Body of pancreas (tissue), 4 donors: ENCODE measurements around the gene SLC2A4. TPM values are rescaled to one million over a fixed set of nuclear protein-coding genes. Genes with fewer than 3 reads are reported as not detected.

ENCODE experiments used
- ATAC-seq: fragments of 150-250 bp; one replicate; pipeline ENCODE4 v1.9.1; 2016
- DNase-seq, 4 donors: peaks; one replicate each; pipeline ENCODE4 v3.0.0-alpha.2; 2019
- H3K27ac ChIP-seq, 4 donors: fragments of 200-600 bp; sonication (generic); 1 replicate in 3 of 4; 2 replicates in 1 of 4; pipeline versions ENCODE4 v1.5.1 to v1.6.1; 2016 to 2019; ENCODE audit warnings: mild to moderate bottlenecking in 1 of 4, mixed read lengths in 1 of 4, moderate library complexity in 1 of 4
- H3K27me3 ChIP-seq, 2 donors: fragments of 200-600 bp; sonication (generic); one replicate each; pipeline ENCODE4 v1.6.0; 2016; ENCODE audit warnings: mild to moderate bottlenecking in 1 of 2
- H3K36me3 ChIP-seq, 2 donors: fragments of 200-600 bp; sonication (generic); replicated peaks in 1 of 2; 2 replicates each; pipeline ENCODE4 v1.5.1; 2016; ENCODE audit warnings: low read depth in 2 of 2; ENCODE audit not compliant: insufficient read depth in 1 of 2
- H3K4me1 ChIP-seq: fragments of 200-600 bp; sonication (generic); one replicate; pipeline ENCODE4 v1.6.0; 2016
- H3K4me3 ChIP-seq, 2 donors: fragments of 200-600 bp; sonication (generic); 1 replicate in 1 of 2; 2 replicates in 1 of 2; pipeline ENCODE4 v1.5.1; 2016 to 2019
- H3K9me3 ChIP-seq, 3 donors: fragments of 200-600 bp; sonication (generic); 1 replicate in 2 of 3; 2 replicates in 1 of 3; pipeline ENCODE4 v1.5.1; 2016
- POLR2A ChIP-seq, 3 donors: fragments of 450-650 bp; IDR thresholded peaks; one replicate each; pipeline ENCODE4 v1.6.1; 2016; ENCODE audit warnings: antibody characterized with exemption in 3 of 3, mild to moderate bottlenecking in 2 of 3
- WGBS, 2 donors: methylation state at CpG; one replicate each; pipeline ENCODE4 v1.1.5; 2017; 5-methylcytosine and 5-hydroxymethylcytosine counted together
- intact Hi-C: fragments of 100-400 bp; cut with DNase I; formaldehyde crosslinking; loops from one replicate; pipeline ENCODE4 v1.15.1; 2023
- total RNA-seq, 2 donors: library from RNA; depleted of rRNA; stranded (reverse); fragments of >200 nt; gene quantifications; one replicate each; pipeline ENCODE4 v1.1.0, GENCODE V29; 2016
- TF ChIP-seq, protein P1 (sequence below), 7 experiments: fragments of 450-650 bp in 4 of 7; fragments of 200-600 bp in 3 of 7; sonication (generic) in 3 of 7; IDR thresholded peaks; one replicate each; pipeline ENCODE4 v1.5.1; 2016 to 2019; ENCODE audit warnings: antibody characterized with exemption in 7 of 7

SLC2A4 gene
- 10 to 100 TPM in 1 of 2 donors, 1 to 10 TPM in 1; 1.3 to 10.5 TPM for total RNA-seq

DNA sequence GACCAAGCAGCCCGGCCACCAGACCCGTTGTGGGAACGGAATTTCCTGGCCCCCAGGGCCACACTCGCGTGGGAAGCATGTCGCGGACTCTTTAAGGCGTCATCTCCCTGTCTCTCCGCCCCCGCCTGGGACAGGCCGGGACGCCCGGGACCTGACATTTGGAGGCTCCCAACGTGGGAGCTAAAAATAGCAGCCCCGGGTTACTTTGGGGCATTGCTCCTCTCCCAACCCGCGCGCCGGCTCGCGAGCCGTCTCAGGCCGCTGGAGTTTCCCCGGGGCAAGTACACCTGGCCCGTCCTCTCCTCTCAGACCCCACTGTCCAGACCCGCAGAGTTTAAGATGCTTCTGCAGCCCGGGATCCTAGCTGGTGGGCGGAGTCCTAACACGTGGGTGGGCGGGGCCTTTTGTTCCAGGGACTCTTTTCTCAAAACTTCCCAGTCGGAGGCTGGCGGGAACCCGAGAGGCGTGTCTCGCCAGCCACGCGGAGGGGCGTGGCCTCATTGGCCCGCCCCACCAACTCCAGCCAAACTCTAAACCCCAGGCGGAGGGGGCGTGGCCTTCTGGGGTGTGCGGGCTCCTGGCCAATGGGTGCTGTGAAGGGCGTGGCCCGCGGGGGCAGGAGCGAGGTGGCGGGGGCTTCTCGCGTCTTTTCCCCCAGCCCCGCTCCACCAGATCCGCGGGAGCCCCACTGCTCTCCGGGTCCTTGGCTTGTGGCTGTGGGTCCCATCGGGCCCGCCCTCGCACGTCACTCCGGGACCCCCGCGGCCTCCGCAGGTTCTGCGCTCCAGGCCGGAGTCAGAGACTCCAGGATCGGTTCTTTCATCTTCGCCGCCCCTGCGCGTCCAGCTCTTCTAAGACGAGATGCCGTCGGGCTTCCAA lies at the start of gene SLC2A4:
Gene SLC2A4, plus strand, starts transcription at position 645 of the 879 bp plus-strand sequence. Its CDS starts 217 bp downstream, at position 862.
- no peaks in the 10 kb centered on the region for H3K9me3 ChIP-seq
- TF ChIP-seq, protein P1, sequence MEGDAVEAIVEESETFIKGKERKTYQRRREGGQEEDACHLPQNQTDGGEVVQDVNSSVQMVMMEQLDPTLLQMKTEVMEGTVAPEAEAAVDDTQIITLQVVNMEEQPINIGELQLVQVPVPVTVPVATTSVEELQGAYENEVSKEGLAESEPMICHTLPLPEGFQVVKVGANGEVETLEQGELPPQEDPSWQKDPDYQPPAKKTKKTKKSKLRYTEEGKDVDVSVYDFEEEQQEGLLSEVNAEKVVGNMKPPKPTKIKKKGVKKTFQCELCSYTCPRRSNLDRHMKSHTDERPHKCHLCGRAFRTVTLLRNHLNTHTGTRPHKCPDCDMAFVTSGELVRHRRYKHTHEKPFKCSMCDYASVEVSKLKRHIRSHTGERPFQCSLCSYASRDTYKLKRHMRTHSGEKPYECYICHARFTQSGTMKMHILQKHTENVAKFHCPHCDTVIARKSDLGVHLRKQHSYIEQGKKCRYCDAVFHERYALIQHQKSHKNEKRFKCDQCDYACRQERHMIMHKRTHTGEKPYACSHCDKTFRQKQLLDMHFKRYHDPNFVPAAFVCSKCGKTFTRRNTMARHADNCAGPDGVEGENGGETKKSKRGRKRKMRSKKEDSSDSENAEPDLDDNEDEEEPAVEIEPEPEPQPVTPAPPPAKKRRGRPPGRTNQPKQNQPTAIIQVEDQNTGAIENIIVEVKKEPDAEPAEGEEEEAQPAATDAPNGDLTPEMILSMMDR (IDR thresholded peaks at IDR 0.05), result no peak
- TF ChIP-seq POLR2A (IDR thresholded peaks at IDR 0.05), result no peak
- peak within 1 kb of the TSS; percentile 42 to 79 (median 70) for H3K27ac ChIP-seq
- ATAC-seq (peak; percentile 89), DNase-seq (peak; percentile 93 to 97 (median 95))
- H3K4me1 ChIP-seq, result peaks cover 24% of the 10 kb centered on the region
- no peaks in the 10 kb centered on the region for H3K27me3 ChIP-seq
- H3K4me3 ChIP-seq, result no peak within 1 kb of the TSS
- 0 to 3% methylated on average over 14 to 71 of the region's 71 CpGs for WGBS, 2 donors
- no peaks in the 10 kb centered on the region for H3K36me3 ChIP-seq
- intact Hi-C loops, result loop anchor here (10.0 kb wide), 1 partner anchor 217 kb away; no protein-coding TSS in a partner anchor

DNA sequence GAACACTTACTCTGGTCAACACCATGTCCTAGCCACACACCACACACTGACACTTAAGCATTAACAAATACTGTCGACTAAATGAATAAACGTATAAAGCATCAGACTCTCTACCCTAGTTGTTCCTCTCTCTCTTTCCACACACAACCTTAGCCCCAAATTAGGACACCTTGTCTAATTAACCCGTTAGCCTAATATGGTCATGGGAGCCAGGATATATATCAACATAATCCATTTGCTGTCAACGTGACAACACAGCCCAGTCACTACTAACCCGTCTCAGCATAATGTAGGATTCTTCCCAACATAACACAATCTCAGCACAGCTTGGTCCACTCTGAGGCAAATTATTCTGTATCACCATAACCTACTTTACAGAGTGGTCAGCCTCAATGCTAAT lies 49.4 kb upstream of the SLC2A4 start:
- intact Hi-C loops, result no loop called here
- Histone ChIP-seq H3K4me3 (no peak overlapping the region), H3K9me3 (no peaks in the 10 kb centered on the region), H3K36me3 (peaks cover 0 to 10% of the 10 kb centered on the region in 2 donors), H3K4me1 (peaks cover 48% of the 10 kb centered on the region), H3K27ac (no peak overlapping the region), H3K27me3 (no peaks in the 10 kb centered on the region)
- TF ChIP-seq, protein P1 (IDR thresholded peaks at IDR 0.05), result no peak
- TF ChIP-seq POLR2A (IDR thresholded peaks at IDR 0.05), result no peak
- ATAC-seq (no peak), DNase-seq (no peak)
- whole genome bisulfite sequencing, 2 donors, result 77 to 85% methylated on average over 5 of the region's 5 CpGs

DNA sequence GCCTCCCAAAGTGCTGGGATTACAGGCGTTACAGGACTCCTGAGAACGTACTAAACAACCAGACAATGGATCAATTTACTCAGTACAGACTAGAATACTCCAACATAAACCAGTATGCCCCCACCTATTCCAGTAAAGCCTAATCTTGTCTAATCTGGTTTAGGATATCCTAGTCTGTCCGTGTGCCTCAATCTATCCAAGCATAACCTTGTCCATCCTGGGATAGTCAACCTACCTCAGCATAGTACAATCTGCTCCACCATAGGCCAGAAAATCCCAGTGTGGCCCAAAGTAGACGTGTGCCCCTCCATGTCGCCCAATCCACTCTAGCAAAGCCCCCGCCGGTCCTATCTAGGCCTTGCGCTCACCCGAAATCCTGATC lies 47.8 kb upstream of the SLC2A4 start:
- H3K9me3 ChIP-seq, result no peaks in the 10 kb centered on the region
- WGBS, 2 donors, result 1 to 2% methylated on average over 7 to 9 of the region's 9 CpGs
- intact Hi-C loops, result no loop called here
- H3K4me3 ChIP-seq, result peak overlapping the region; percentile 39 to 81
- DNase-seq (no peak), ATAC-seq (peak; percentile 2)
- TF ChIP-seq, protein P1 (IDR thresholded peaks at IDR 0.05), result no peak
- TF ChIP-seq POLR2A (IDR thresholded peaks at IDR 0.05), result no peak
- H3K4me1 ChIP-seq, result peaks cover 54% of the 10 kb centered on the region
- H3K27ac ChIP-seq, result peak overlapping the region; percentile 57 to 85 (median 72)
- H3K36me3 ChIP-seq, result peaks cover 0 to 7% of the 10 kb centered on the region in 2 donors
- no peaks in the 10 kb centered on the region for H3K27me3 ChIP-seq

DNA sequence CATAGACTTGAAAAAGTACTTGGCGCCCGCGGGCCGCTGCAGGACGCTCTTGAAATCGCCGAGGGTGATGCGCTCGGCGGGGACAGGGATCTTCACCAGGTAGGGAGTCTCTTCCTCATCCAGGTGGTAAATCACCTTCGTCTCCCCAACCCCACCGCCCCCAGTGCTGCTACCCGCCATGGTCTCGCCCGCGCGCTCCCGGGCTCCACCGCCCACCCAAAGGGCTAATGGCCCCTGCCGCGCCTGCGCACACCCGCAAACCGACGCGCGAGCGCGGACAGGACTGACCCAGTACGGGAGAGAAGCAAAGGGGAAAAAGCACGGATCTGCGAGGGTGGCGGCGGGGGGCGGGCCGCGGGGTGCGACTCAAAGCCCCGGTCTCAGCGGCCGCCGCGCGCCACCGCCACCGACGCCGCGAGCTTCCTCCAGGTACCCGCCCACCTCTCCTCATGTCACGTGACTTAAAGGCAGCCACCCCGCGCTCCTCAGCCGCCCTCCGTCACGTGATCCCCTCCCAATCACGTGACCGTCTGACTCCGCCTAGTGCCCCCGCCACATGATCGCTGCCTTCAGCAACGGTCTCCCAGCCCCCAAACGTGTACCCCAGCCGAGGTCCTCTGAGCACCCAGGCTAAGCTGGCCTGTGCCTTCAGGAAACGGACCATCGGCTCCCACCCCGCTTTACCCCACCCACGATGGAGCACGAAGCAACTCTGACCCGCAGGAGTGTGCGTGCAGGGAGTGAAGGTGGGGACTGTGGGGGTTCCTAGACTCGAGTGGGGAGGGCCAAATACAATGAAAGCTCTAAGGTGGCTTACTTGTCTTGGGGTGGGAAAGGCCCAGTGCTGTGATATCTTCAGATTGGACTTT lies 47.2 kb upstream of the SLC2A4 start, which contains the start of gene DVL2:
Gene DVL2, minus strand, starts transcription at position 435 of the 869 bp plus-strand sequence. Its CDS starts 255 bp downstream, at position 180.
- Histone ChIP-seq H3K9me3 (no peaks in the 10 kb centered on the region), H3K27ac (peak within 1 kb of the TSS; percentile 57 to 85 (median 72)), H3K36me3 (peaks cover 0 to 5% of the 10 kb centered on the region in 2 donors), H3K4me1 (peaks cover 54% of the 10 kb centered on the region), H3K4me3 (peak within 1 kb of the TSS; percentile 39 to 81), H3K27me3 (no peaks in the 10 kb centered on the region)
- TF ChIP-seq, protein P1 (IDR thresholded peaks at IDR 0.05), result peak in 2 of 7 experiments; percentile 11 to 33
- peak in 2 of 3 donors; percentile 69 to 73 for TF ChIP-seq POLR2A (IDR thresholded peaks at IDR 0.05)
- DNase-seq (peak; percentile 95 to 97 (median 96)), ATAC-seq (peak; percentile 67)
- intact Hi-C loops, result no loop called here
- 0% methylated on average over 34 to 71 of the region's 72 CpGs for WGBS, 2 donors
